Loucy (cell line): ENCODE data around the gene PRKACA.

Source experiments
- H2AFZ ChIP-seq: fragments of 200-600 bp; sonication (generic); 2 replicates; pipeline ENCODE4 v1.6.0; 2016; ENCODE audit warnings: antibody characterized with exemption, mild to moderate bottlenecking, low read length, moderate library complexity
- H3F3A ChIP-seq: fragments of 200-600 bp; 2 replicates; pipeline ENCODE4 v1.6.0; 2016; ENCODE audit warnings: antibody characterized with exemption, low read depth, mild to moderate bottlenecking
- H3K27me3 ChIP-seq: fragments of 200-600 bp; sonication (generic); 2 replicates; pipeline ENCODE4 v1.6.1; 2014; ENCODE audit warnings: low read length, mild to moderate bottlenecking; ENCODE audit not compliant: insufficient read depth, poor library complexity, severe bottlenecking
- H3K36me3 ChIP-seq: fragments of 200-600 bp; sonication (generic); 2 replicates; pipeline ENCODE4 v1.6.1; 2016; ENCODE audit warnings: low read length; ENCODE audit not compliant: insufficient read depth
- H3K4me1 ChIP-seq: fragments of 200-600 bp; sonication (generic); 2 replicates; pipeline ENCODE4 v1.5.1; 2014; ENCODE audit warnings: low read length, mild to moderate bottlenecking; ENCODE audit not compliant: insufficient read depth, poor library complexity, severe bottlenecking
- H3K4me2 ChIP-seq: fragments of 200-600 bp; sonication (generic); 2 replicates; pipeline ENCODE4 v1.6.0; 2014; ENCODE audit warnings: antibody characterized with exemption, low read length, low read depth, mild to moderate bottlenecking; ENCODE audit not compliant: poor library complexity, severe bottlenecking
- H3K4me3 ChIP-seq: fragments of 200-600 bp; sonication (generic); 2 replicates; pipeline ENCODE4 v1.5.1; 2014; ENCODE audit warnings: low read length, mild to moderate bottlenecking, mixed read lengths; ENCODE audit not compliant: poor library complexity, severe bottlenecking
- H3K79me2 ChIP-seq: fragments of 200-600 bp; sonication (generic); 2 replicates; pipeline ENCODE4 v1.6.1; 2014; ENCODE audit warnings: low read length; ENCODE audit not compliant: insufficient read depth
- H3K9ac ChIP-seq: fragments of 200-600 bp; sonication (generic); 2 replicates; pipeline ENCODE4 v1.6.0; 2014; ENCODE audit warnings: mild to moderate bottlenecking, low read depth, low read length, moderate library complexity; ENCODE audit not compliant: poor library complexity, severe bottlenecking
- H3K9me2 ChIP-seq: fragments of 200-600 bp; sonication (generic); replicated peaks from 2 replicates; pipeline ENCODE4 v1.6.1; 2016; ENCODE audit warnings: low read depth, low read length, mixed read lengths
- H3K9me3 ChIP-seq: fragments of 200-600 bp; sonication (generic); 2 replicates; pipeline ENCODE4 v1.6.1; 2014; ENCODE audit warnings: mild to moderate bottlenecking, antibody characterized with exemption, low read length, low read depth; ENCODE audit not compliant: insufficient read depth
- H4K20me1 ChIP-seq: fragments of 200-600 bp; sonication (generic); 2 replicates; pipeline ENCODE4 v1.6.0; 2014; ENCODE audit warnings: antibody characterized with exemption, low read length, mild to moderate bottlenecking; ENCODE audit not compliant: insufficient read depth, poor library complexity, severe bottlenecking
- CTCF ChIP-seq: fragments of 200-600 bp; sonication (generic); conservative IDR thresholded peaks from 2 replicates; pipeline ENCODE4 v1.5.1; 2014; ENCODE audit warnings: mild to moderate bottlenecking, antibody characterized with exemption, low read length
- EZH2phosphoT487 ChIP-seq: fragments of 200-600 bp; IDR thresholded peaks from 2 replicates; pipeline ENCODE4 v1.6.1; 2018; ENCODE audit warnings: antibody characterized with exemption, mild to moderate bottlenecking, moderate library complexity, borderline replicate concordance

The PRKACA gene

GRCh38 chr19:14158276-14159023 lies 40.9 kb upstream of the PRKACA start:
- H3K4me2 ChIP-seq, result no peak overlapping the region
- H3K9me3 ChIP-seq, result no peaks in the 10 kb centered on the region
- no peak overlapping the region for H2AFZ ChIP-seq
- H3K36me3 ChIP-seq, result peaks cover 35% of the 10 kb centered on the region; the same call in 1 of the 2 replicates
- no peak overlapping the region for H3K9ac ChIP-seq
- no peak overlapping the region for H3K4me3 ChIP-seq
- no peaks in the 10 kb centered on the region for H3F3A ChIP-seq
- H4K20me1 ChIP-seq, result no peaks in the 10 kb centered on the region
- TF ChIP-seq EZH2phosphoT487 (no peak), CTCF (no peak)
- no peaks in the 10 kb centered on the region for H3K79me2 ChIP-seq
- H3K4me1 ChIP-seq, result no peaks in the 10 kb centered on the region
- no peaks in the 10 kb centered on the region for H3K27me3 ChIP-seq
- no peaks in the 10 kb centered on the region for H3K9me2 ChIP-seq

GRCh38 chr19:14156971-14157717 lies 39.6 kb upstream of the PRKACA start:
- no peaks in the 10 kb centered on the region for H3K9me3 ChIP-seq
- H4K20me1 ChIP-seq, result no peaks in the 10 kb centered on the region
- no peaks in the 10 kb centered on the region for H3K4me1 ChIP-seq
- no peak overlapping the region for H3K4me2 ChIP-seq
- H3K36me3 ChIP-seq, result peaks cover 31% of the 10 kb centered on the region; the same call in 1 of the 2 replicates
- no peak overlapping the region for H3K4me3 ChIP-seq
- no peaks in the 10 kb centered on the region for H3F3A ChIP-seq
- H3K9me2 ChIP-seq, result no peaks in the 10 kb centered on the region
- H3K27me3 ChIP-seq, result no peaks in the 10 kb centered on the region
- no peaks in the 10 kb centered on the region for H3K79me2 ChIP-seq
- TF ChIP-seq CTCF (no peak), EZH2phosphoT487 (no peak)
- no peak overlapping the region for H3K9ac ChIP-seq
- H2AFZ ChIP-seq, result no peak overlapping the region

- H4K20me1 ChIP-seq, result no peaks in the 10 kb centered on the region
- H3K27me3 ChIP-seq, result no peaks in the 10 kb centered on the region
- TF ChIP-seq EZH2phosphoT487 (no peak), CTCF (no peak)
- peaks cover 30% of the 10 kb centered on the region; the same call in 1 of the 2 replicates for H3K36me3 ChIP-seq
- H3K79me2 ChIP-seq, result no peaks in the 10 kb centered on the region
- H3K4me3 ChIP-seq, result no peak overlapping the region
- no peaks in the 10 kb centered on the region for H3K9me3 ChIP-seq
- no peaks in the 10 kb centered on the region for H3F3A ChIP-seq
- H3K4me1 ChIP-seq, result no peaks in the 10 kb centered on the region
- H3K4me2 ChIP-seq, result no peak overlapping the region
- no peaks in the 10 kb centered on the region for H3K9me2 ChIP-seq
- H2AFZ ChIP-seq, result no peak overlapping the region
- no peak overlapping the region for H3K9ac ChIP-seq
Measured at GRCh38 chr19:14156122-14156521, 38.6 kb upstream of the PRKACA start.
